Stimulated activated CD4-positive, alpha-beta T cell treated with anti-CD3 and anti-CD28 coated beads, Interleukin-4, amount 100 ng/mL, for 24 hours (primary cell): ENCODE data around the gene KLRC4.
"Not testable (repeated sequence)": the region's sequence is repeated elsewhere in the genome, so short reads cannot be mapped to it uniquely, and the experiment has no call there.

Experiments used
- DNase-seq: peaks from one replicate; pipeline ENCODE4 v3.0.0-alpha.2; 2020

The KLRC4 gene

GRCh38 chr12:10396176-10396575, 13.4 kb downstream of the KLRC4 start:
- DNase-seq: not testable (repeated sequence)

GRCh38 chr12:10395390-10395998, 14.1 kb downstream of the KLRC4 start:
- DNase-seq: no peak

- DNase-seq: not testable (repeated sequence)
Observed at GRCh38 chr12:10394531-10395152, 14.9 kb downstream of the KLRC4 start.

- DNase-seq: no peak
Observed at GRCh38 chr12:10393291-10393690, 16.3 kb downstream of the KLRC4 start.

GRCh38 chr12:10392394-10392930, 17.1 kb downstream of the KLRC4 start:
- DNase-seq: no peak

- not testable (repeated sequence) for DNase-seq
Observed at GRCh38 chr12:10390991-10391390, 18.6 kb downstream of the KLRC4 start.

- no peak for DNase-seq
Observed at GRCh38 chr12:10389904-10390303, 19.7 kb downstream of the KLRC4 start, which contains the start of gene KLRK1. KLRK1 (minus strand) TSS chr12:10390041; CDS start chr12:10388810, 1,231 bp downstream.

GRCh38 chr12:10388624-10389413, 20.7 kb downstream of the KLRC4 start:
- no peak for DNase-seq

- DNase-seq: not testable (repeated sequence)
Observed at GRCh38 chr12:10387498-10387897, 22.1 kb downstream of the KLRC4 start.

GRCh38 chr12:10386857-10387256, 22.7 kb downstream of the KLRC4 start:
- DNase-seq: no peak

- DNase-seq: no peak
Observed at GRCh38 chr12:10385166-10385613, 24.4 kb downstream of the KLRC4 start.

- no peak for DNase-seq
Observed at GRCh38 chr12:10384191-10384590, 25.4 kb downstream of the KLRC4 start.

- DNase-seq: no peak
Observed at GRCh38 chr12:10381928-10382628, 27.5 kb downstream of the KLRC4 start.

- not testable (repeated sequence) for DNase-seq
Observed at GRCh38 chr12:10378737-10379136, 30.8 kb downstream of the KLRC4 start.

GRCh38 chr12:10374624-10375018, 34.9 kb downstream of the KLRC4 start:
- no peak for DNase-seq

- DNase-seq: no peak
Observed at GRCh38 chr12:10372559-10372958, 37.0 kb downstream of the KLRC4 start.

GRCh38 chr12:10371893-10372535, 37.5 kb downstream of the KLRC4 start:
- DNase-seq: not testable (repeated sequence)

GRCh38 chr12:10369557-10370415, 39.8 kb downstream of the KLRC4 start:
- DNase-seq: no peak

- DNase-seq: no peak
Observed at GRCh38 chr12:10368206-10369171, 41.1 kb downstream of the KLRC4 start.

GRCh38 chr12:10367714-10368113, 41.8 kb downstream of the KLRC4 start:
- not testable (repeated sequence) for DNase-seq
